ENCODE results near the gene IPO9.
"Not testable (repeated sequence)": the region's sequence is repeated elsewhere in the genome, so short reads cannot be mapped to it uniquely, and the experiment has no call there.

IPO9 gene

GRCh38 chr1:201849372-201850052 lies 20.6 kb downstream of the IPO9 start:
- no peak for DNase-seq (ENCODE audit: low read depth)

- no peak for DNase-seq (ENCODE audit: low read depth)
Measured at GRCh38 chr1:201850053-201850397, 21.1 kb downstream of the IPO9 start.

GRCh38 chr1:201851949-201852348 lies 23.0 kb downstream of the IPO9 start:
- no peak for DNase-seq (ENCODE audit: low read depth)

- DNase-seq (ENCODE audit: low read depth), result not testable (repeated sequence)
Measured at GRCh38 chr1:201856722-201857121, 27.8 kb downstream of the IPO9 start.

GRCh38 chr1:201859424-201859823 lies 30.5 kb downstream of the IPO9 start:
- DNase-seq (ENCODE audit: low read depth), result no peak

- no peak for DNase-seq (ENCODE audit: low read depth)
Measured at GRCh38 chr1:201861448-201861847, 32.5 kb downstream of the IPO9 start.

GRCh38 chr1:201870397-201870796 lies 41.4 kb downstream of the IPO9 start:
- DNase-seq (ENCODE audit: low read depth), result no peak

GRCh38 chr1:201874672-201875071 lies 45.7 kb downstream of the IPO9 start:
- DNase-seq (ENCODE audit: low read depth), result no peak

- no peak for DNase-seq (ENCODE audit: low read depth)
Measured at GRCh38 chr1:201876148-201876818, 47.3 kb downstream of the IPO9 start.

- DNase-seq (ENCODE audit: low read depth), result no peak
Measured at GRCh38 chr1:201877877-201878401, 49.0 kb downstream of the IPO9 start.

GRCh38 chr1:201880928-201881571 lies 52.1 kb downstream of the IPO9 start:
- DNase-seq (ENCODE audit: low read depth), result no peak

GRCh38 chr1:201881617-201882016 lies 52.7 kb downstream of the IPO9 start:
- DNase-seq (ENCODE audit: low read depth), result no peak

GRCh38 chr1:201882665-201883132 lies 53.7 kb downstream of the IPO9 start:
- DNase-seq (ENCODE audit: low read depth), result no peak

- no peak for DNase-seq (ENCODE audit: low read depth)
Measured at GRCh38 chr1:201883266-201883665, 54.3 kb downstream of the IPO9 start.

- no peak for DNase-seq (ENCODE audit: low read depth)
Measured at GRCh38 chr1:201883786-201884185, 54.8 kb downstream of the IPO9 start.

- DNase-seq (ENCODE audit: low read depth), result no peak
Measured at GRCh38 chr1:201884425-201884824, 55.5 kb downstream of the IPO9 start.

- DNase-seq (ENCODE audit: low read depth), result no peak
Measured at GRCh38 chr1:201885531-201886075, 56.6 kb downstream of the IPO9 start.

- no peak for DNase-seq (ENCODE audit: low read depth)
Measured at GRCh38 chr1:201886103-201886885, 57.3 kb downstream of the IPO9 start.

GRCh38 chr1:201887116-201887866 lies 58.3 kb downstream of the IPO9 start:
- DNase-seq (ENCODE audit: low read depth), result no peak

- peak; percentile 3 for DNase-seq (ENCODE audit: low read depth)
Measured at GRCh38 chr1:201888282-201889089, 59.5 kb downstream of the IPO9 start, which contains the start of gene SHISA4. Gene SHISA4 (plus strand): TSS chr1:201888898. CDS start chr1:201888995, 97 bp downstream.

Measured in stimulated activated CD8-positive, alpha-beta memory T cell treated with anti-CD3 and anti-CD28 coated beads, Interleukin-12 subunit alpha, Interleukin-12 subunit beta, amount 100 ng/mL, for 4 hours (primary cell).